Uterus (tissue), 2 donors: ENCODE results near the gene NAPEPLD.
"Not testable (repeated sequence)": the region's sequence is repeated elsewhere in the genome, so short reads cannot be mapped to it uniquely, and the experiment has no call there.

Source experiments
- POLR2A ChIP-seq, 2 donors: fragments of 450-650 bp; IDR thresholded peaks; one replicate each; pipeline ENCODE4 v1.6.1; 2016; ENCODE audit warnings: antibody characterized with exemption in 2 of 2, mild to moderate bottlenecking in 1 of 2, moderate library complexity in 1 of 2
- TF ChIP-seq, protein P1 (sequence below), 4 experiments: fragments of 200-600 bp in 2 of 4; fragments of 450-650 bp in 2 of 4; sonication (generic) in 2 of 4; IDR thresholded peaks; one replicate each; pipeline ENCODE4 v1.5.1; 2016 to 2019; ENCODE audit warnings: antibody characterized with exemption in 4 of 4, mild to moderate bottlenecking in 2 of 4, moderate library complexity in 1 of 4

DNA sequence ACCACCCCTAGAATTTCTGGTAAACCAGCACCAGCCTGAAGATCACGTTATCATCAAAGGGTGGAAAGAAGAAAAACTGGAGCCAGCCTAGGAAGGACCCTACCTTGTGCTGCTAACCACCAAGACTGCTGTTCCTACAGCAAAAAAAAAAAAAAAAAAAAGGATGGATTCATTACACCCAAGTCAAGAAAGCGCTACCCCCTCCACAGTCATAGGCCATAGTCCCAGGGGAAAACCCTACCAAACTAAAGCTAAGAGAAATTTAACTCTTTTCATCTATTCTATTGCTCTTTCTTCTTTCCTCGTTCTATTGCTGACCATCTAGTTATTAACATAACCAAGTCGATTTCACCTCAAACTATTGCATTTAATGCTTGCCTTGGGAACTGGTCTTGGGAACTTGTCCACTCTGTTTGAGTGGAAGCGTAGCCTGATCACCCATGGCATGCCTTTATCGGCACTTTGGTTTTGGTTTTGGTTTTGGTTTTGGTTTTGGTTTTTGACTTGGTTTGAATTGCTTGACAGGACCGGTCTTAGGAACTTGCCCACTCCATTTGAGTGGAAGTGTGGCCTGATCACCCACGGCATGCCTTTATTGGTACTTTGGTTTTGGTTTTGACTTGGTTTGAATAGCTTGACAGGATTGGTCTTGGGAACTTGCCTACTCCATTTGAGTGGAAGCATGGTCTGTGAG, 6.6 kb upstream of the NAPEPLD start:
- TF ChIP-seq, protein P1, sequence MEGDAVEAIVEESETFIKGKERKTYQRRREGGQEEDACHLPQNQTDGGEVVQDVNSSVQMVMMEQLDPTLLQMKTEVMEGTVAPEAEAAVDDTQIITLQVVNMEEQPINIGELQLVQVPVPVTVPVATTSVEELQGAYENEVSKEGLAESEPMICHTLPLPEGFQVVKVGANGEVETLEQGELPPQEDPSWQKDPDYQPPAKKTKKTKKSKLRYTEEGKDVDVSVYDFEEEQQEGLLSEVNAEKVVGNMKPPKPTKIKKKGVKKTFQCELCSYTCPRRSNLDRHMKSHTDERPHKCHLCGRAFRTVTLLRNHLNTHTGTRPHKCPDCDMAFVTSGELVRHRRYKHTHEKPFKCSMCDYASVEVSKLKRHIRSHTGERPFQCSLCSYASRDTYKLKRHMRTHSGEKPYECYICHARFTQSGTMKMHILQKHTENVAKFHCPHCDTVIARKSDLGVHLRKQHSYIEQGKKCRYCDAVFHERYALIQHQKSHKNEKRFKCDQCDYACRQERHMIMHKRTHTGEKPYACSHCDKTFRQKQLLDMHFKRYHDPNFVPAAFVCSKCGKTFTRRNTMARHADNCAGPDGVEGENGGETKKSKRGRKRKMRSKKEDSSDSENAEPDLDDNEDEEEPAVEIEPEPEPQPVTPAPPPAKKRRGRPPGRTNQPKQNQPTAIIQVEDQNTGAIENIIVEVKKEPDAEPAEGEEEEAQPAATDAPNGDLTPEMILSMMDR (IDR thresholded peaks at IDR 0.05) = not testable (repeated sequence)
- TF ChIP-seq POLR2A (IDR thresholded peaks at IDR 0.05) = not testable (repeated sequence)
